ENCODE results near the gene HRH2.

Gene HRH2

DNA sequence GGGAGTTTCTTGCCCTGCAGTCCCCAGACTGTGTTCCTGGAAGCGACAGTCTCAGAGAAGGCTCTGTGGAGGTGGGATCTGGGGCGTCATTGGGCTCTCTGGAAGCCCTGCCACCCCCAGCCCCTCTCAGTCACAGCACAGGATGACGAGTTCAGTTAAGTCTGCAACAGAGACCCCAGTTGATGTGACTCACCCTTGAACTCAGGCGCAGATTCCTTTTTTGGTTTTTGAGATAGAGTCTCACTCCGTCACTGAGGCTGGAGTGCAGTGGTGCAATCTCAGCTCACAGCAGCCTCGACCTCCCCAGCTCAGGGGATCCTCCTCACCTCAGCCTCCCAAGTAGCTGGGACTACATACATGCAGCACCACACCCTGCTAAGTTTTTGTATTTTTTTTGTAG lies 8.3 kb downstream of the HRH2 start:
- FAIRE-seq, result no peak
- DNase-seq (ENCODE audit: insufficient read length), result no peak
- TF ChIP-seq TAF1 (IDR thresholded peaks at IDR 0.05; ENCODE audit: borderline replicate concordance, low read depth, low read length) (no peak), POLR2AphosphoS5 (IDR thresholded peaks at IDR 0.05; ENCODE audit: low read depth, low read length) (no peak), POLR2A (IDR thresholded peaks at IDR 0.05; ENCODE audit: low read depth, low read length) (no peak)

DNA sequence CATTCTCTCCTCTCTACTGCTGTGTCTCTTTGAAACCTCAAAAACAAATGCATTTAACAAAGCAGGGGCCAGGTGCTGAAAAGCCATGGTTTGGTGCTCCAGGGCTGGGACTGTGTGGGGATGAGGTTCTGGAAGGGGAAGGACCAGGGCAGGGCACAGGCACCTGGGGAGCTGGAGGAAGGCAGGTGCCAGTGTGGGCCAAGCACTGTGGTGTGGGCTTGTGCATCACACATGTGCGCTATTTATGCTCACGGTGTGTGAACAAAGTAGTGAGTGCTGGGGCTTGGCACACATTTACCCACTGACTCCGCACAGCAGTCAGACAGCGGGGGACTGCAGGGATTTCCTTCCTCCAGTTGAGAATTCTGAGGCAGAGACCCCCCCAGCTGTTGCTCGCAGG lies 10.1 kb downstream of the HRH2 start:
- FAIRE-seq, result no peak
- TF ChIP-seq POLR2A (IDR thresholded peaks at IDR 0.05; ENCODE audit: low read depth, low read length), result no peak
- TF ChIP-seq POLR2AphosphoS5 (IDR thresholded peaks at IDR 0.05; ENCODE audit: low read depth, low read length), result no peak
- no peak for TF ChIP-seq TAF1 (IDR thresholded peaks at IDR 0.05; ENCODE audit: borderline replicate concordance, low read depth, low read length)
- no peak for DNase-seq (ENCODE audit: insufficient read length)

DNA sequence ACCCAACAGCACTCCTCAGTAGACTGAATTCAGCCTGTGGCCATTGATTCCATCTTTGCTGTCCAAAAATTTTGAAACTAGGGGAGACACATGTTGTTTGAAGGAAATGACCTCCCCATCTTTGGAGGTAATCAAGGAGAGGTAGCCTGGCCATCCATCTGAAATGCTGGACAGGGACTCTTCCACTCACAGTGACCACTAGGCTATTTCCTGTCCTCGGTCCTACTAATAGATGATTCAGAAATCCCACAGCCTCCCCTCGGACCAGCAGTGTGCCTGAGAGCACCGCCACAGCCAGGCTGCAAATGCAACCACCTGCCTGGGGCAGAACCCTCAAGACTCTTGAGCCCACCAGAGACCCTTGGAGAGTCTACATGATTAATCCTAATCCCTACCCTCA lies 12.5 kb downstream of the HRH2 start:
- TF ChIP-seq TAF1 (IDR thresholded peaks at IDR 0.05; ENCODE audit: borderline replicate concordance, low read depth, low read length) (no peak), POLR2AphosphoS5 (IDR thresholded peaks at IDR 0.05; ENCODE audit: low read depth, low read length) (no peak), POLR2A (IDR thresholded peaks at IDR 0.05; ENCODE audit: low read depth, low read length) (no peak)
- DNase-seq (ENCODE audit: insufficient read length) (no peak), FAIRE-seq (no peak)

DNA sequence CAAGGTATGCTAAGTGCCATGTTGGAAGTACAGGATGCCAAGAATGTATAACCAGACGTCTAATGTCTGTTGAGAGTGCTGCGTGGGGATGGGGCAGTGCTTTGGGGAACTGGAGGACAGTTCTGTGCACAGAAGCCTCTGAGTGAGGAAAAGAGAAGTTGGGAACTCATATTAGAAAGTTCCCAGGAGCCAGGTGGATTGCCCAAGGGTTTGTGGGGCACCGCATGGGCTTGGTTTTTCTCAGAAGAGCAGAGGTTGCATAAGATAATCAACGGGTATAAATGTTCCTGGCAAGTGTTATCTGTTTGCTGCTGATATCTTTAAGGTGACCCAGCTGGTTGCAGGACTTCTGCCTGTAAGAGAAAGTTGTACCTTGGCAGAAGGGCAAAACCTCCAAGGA lies 13.1 kb downstream of the HRH2 start:
- no peak for TF ChIP-seq TAF1 (IDR thresholded peaks at IDR 0.05; ENCODE audit: borderline replicate concordance, low read depth, low read length)
- TF ChIP-seq POLR2AphosphoS5 (IDR thresholded peaks at IDR 0.05; ENCODE audit: low read depth, low read length), result no peak
- FAIRE-seq, result no peak
- no peak for DNase-seq (ENCODE audit: insufficient read length)

DNA sequence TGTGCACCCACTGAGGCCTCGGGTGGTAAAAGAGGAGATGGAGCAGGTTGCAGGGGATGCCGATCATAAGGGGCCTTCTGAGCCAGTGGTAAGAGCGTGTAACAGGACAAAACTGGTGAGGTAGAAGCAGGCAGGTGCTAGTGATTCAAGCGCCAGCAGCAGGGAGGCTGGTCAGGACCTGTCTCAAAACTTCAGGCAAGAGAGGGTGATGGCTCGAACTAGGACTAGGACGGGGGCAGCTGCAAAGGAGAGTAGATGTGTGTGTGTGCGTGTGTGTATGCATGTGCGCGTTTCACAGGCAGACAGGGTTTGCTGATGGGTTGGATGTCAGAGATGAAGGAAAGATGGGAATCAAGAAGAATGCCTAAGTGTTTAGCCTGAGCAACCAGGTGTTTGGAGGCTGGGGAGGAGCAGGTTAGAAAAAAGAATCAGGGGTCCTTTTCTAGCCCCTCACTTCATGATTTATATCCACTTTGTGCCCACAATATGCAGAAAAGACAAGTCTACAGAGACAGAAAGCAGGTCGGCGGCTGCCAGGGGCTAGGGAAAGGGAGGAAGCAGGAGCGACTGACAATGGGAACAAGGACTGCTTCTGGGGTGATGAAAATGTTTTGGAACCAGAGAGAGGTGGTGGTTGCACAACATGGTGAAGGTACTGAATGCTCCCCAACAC lies 15.2 kb downstream of the HRH2 start:
- TF ChIP-seq POLR2AphosphoS5 (IDR thresholded peaks at IDR 0.05; ENCODE audit: low read depth, low read length) (no peak), TAF1 (IDR thresholded peaks at IDR 0.05; ENCODE audit: borderline replicate concordance, low read depth, low read length) (no peak), POLR2A (IDR thresholded peaks at IDR 0.05; ENCODE audit: low read depth, low read length) (no peak)
- FAIRE-seq (no peak), DNase-seq (ENCODE audit: insufficient read length) (no peak)

DNA sequence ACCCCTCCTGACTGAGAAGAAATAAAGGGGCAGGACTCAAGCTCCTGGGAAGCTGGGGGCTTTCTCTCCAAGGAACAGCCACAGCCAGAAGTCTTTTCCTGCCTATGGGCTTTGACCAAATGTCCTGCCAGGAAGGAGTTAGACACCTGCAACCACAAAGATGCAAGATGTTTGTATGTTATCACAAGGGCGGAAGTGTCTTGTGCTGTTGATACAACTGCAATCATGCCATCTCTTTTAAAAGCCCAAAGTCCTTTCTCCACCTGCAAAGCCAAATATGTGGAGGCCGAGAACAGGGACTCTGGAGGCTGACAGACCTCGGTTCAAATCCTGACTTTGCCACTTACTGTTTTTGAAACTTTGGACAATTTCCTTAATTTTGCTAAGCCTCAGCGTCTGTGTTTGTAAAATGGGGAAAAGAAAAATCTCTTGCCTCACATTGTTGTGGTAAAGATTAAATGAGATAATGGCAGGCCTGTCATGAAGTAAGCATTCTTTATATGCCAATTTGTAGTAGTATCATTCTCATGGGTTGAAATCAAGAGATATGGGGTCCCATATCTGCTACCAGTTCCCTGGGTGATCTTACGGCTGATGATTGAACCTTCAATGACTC lies 17.0 kb downstream of the HRH2 start:
- no peak for TF ChIP-seq POLR2AphosphoS5 (IDR thresholded peaks at IDR 0.05; ENCODE audit: low read depth, low read length)
- no peak for TF ChIP-seq TAF1 (IDR thresholded peaks at IDR 0.05; ENCODE audit: borderline replicate concordance, low read depth, low read length)
- no peak for TF ChIP-seq POLR2A (IDR thresholded peaks at IDR 0.05; ENCODE audit: low read depth, low read length)
- FAIRE-seq, result no peak
- DNase-seq (ENCODE audit: insufficient read length), result no peak

DNA sequence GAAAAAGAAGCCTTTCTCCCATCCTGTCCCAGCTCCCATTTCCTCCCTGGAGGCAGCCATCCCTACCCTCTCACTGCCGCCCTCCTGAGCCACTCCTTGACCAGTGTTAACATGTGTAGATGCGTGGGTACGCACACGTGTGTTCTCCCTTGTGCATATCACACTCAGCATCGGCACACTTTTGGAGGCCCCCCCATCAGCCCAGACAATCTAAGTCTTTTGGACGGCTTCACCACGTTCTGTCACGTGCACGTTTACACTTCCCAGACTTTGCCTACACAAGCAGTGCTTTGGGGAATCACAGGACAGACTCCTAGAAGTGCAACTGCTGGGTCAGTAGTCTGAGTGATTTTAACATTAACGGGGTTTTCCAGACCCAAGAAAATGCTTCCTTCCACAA lies 18.0 kb downstream of the HRH2 start:
- no peak for TF ChIP-seq POLR2A (IDR thresholded peaks at IDR 0.05; ENCODE audit: low read depth, low read length)
- TF ChIP-seq TAF1 (IDR thresholded peaks at IDR 0.05; ENCODE audit: borderline replicate concordance, low read depth, low read length), result no peak
- TF ChIP-seq POLR2AphosphoS5 (IDR thresholded peaks at IDR 0.05; ENCODE audit: low read depth, low read length), result no peak
- FAIRE-seq (no peak), DNase-seq (ENCODE audit: insufficient read length) (no peak)

DNA sequence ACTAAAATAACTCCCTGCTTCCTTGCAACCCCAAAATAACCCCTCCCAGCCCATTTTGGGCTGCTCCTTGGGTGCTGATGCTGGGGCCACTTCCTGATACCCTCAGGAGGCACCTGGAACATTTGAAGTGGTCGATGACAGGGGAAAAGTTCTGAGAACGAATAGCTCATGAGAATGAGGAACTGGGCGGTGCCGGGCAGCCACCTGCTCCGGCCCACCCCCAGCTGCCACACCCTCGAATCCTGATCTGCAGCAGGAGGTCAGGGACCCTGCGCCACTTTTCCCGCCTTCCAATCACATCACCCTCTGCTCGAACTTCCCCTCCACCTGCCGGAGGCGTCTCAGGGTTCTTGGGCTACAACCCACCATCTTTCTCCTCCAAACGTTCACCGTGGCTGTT lies 19.7 kb downstream of the HRH2 start:
- no peak for TF ChIP-seq POLR2AphosphoS5 (IDR thresholded peaks at IDR 0.05; ENCODE audit: low read depth, low read length)
- no peak for TF ChIP-seq TAF1 (IDR thresholded peaks at IDR 0.05; ENCODE audit: borderline replicate concordance, low read depth, low read length)
- TF ChIP-seq POLR2A (IDR thresholded peaks at IDR 0.05; ENCODE audit: low read depth, low read length), result no peak
- DNase-seq (ENCODE audit: insufficient read length) (no peak), FAIRE-seq (no peak)

DNA sequence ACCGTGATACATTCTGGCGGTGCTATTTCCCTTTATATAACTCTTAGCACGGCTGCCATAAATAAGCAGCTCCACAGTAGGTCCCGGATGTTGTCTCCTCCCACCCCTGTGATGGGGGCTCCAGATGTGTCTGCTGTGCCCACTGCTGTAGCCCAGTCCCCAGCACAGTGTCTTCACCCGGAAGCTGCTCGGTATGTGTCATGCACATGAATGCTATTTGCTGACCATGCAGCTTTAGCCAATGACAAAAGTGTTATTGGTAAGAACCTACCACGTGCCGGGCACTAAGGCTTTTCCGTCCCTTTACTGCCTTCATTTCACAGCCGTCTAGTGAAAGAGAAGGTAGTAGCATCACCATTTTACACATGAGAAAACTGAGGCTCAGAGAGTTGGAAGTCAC lies 20.2 kb downstream of the HRH2 start:
- no peak for DNase-seq (ENCODE audit: insufficient read length)

DNA sequence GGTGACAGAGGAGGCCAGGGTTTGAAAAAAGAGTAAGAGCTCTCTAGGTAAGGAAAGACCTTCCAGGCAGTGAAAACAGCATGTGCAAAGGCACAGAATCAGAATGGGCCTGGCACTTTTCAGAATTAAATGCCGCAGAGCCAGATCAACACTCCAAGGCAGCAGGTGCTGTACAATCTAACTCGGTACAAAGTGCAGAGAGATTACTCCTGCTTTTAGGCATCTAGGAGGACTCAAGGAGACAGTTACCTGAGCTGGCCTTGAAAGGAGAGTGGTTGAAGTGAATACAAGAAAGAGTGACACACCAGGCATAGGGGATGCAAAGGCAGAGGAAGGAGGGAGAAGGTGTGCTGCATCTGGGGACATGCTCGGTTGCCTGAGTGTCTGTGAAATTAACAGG lies 21.5 kb downstream of the HRH2 start:
- DNase-seq (ENCODE audit: insufficient read length) (no peak), FAIRE-seq (no peak)
- TF ChIP-seq TAF1 (IDR thresholded peaks at IDR 0.05; ENCODE audit: borderline replicate concordance, low read depth, low read length) (no peak), POLR2AphosphoS5 (IDR thresholded peaks at IDR 0.05; ENCODE audit: low read depth, low read length) (no peak), POLR2A (IDR thresholded peaks at IDR 0.05; ENCODE audit: low read depth, low read length) (no peak)

More for the DNA sequence above, 20.2 kb downstream of the HRH2 start:
- no peak for TF ChIP-seq POLR2A (IDR thresholded peaks at IDR 0.05; ENCODE audit: low read depth, low read length)
- no peak for TF ChIP-seq TAF1 (IDR thresholded peaks at IDR 0.05; ENCODE audit: borderline replicate concordance, low read depth, low read length)
- TF ChIP-seq POLR2AphosphoS5 (IDR thresholded peaks at IDR 0.05; ENCODE audit: low read depth, low read length), result no peak
- no peak for FAIRE-seq

DNA sequence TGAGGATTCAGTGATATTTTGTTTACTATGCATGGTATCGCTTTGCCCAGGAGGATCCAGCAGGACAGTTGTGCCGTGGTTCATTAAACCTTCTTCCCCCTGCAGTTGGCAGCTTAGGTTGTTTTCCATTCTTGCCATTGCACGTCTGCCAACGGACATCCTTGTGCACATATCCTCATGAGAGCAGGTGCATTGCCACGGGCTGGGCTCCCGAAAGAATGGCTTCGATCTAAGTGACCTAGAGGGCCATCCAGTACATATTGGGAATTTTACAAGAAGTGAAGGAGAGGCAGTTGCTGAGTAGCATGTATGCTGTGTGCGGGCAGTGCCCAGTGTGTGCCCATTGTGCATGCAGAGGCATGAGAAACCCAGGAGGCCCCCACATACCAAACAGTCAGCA lies 22.1 kb downstream of the HRH2 start:
- no peak for TF ChIP-seq TAF1 (IDR thresholded peaks at IDR 0.05; ENCODE audit: borderline replicate concordance, low read depth, low read length)
- TF ChIP-seq POLR2AphosphoS5 (IDR thresholded peaks at IDR 0.05; ENCODE audit: low read depth, low read length), result no peak
- no peak for TF ChIP-seq POLR2A (IDR thresholded peaks at IDR 0.05; ENCODE audit: low read depth, low read length)
- no peak for DNase-seq (ENCODE audit: insufficient read length)
- FAIRE-seq, result no peak

DNA sequence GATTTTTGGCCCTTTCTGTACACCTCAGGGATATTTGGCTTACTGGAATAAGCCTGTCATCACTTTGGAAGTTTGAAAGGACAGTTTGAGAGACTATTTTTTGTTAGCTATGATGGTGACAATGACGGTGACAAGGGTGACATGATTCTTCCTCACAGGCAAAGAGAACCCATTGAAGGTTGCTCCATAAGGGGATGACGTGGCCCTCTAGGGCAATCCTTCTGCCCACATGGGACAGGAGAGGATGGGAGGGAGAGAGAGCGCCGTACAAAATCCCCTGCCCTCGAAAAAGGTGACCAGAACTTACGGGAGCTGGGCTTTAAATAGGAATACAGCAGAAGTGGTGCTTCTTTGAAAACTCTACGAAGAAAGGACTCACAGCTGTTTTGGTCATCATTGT lies 22.6 kb downstream of the HRH2 start:
- no peak for DNase-seq (ENCODE audit: insufficient read length)
- FAIRE-seq, result no peak
- TF ChIP-seq TAF1 (IDR thresholded peaks at IDR 0.05; ENCODE audit: borderline replicate concordance, low read depth, low read length) (no peak), POLR2AphosphoS5 (IDR thresholded peaks at IDR 0.05; ENCODE audit: low read depth, low read length) (no peak)
